ENCODE measurements around the gene RMND5B. TPM values are rescaled to one million over a fixed set of nuclear protein-coding genes. Genes with fewer than 3 reads are reported as not detected.
A peak's percentile ranks its signal among the peaks of the same experiment; 100 is the strongest.
"Not testable (repeated sequence)": the region's sequence is repeated elsewhere in the genome, so short reads cannot be mapped to it uniquely, and the experiment has no call there.

The RMND5B gene
- total and polyA plus RNA-seq, 3 donors from 2014 or later: 73.0 to 181 (median 102) TPM

- no peaks in the 10 kb centered on the region for H3K9me3 ChIP-seq
- intact Hi-C loops (cut with DNase I; ENCODE audit: low total_unique reads): no loop called here
- WGBS, 2 donors: 82% methylated on average over 9 of the region's 9 CpGs
- peak overlapping the region; percentile 76 to 92 for H3K4me3 ChIP-seq
- TF ChIP-seq CTCF (IDR thresholded peaks at IDR 0.05) (no peak), POLR2A (IDR thresholded peaks at IDR 0.05) (no peak)
- peaks cover 7% of the 10 kb centered on the region for H3K4me1 ChIP-seq
- H3K27me3 ChIP-seq: no peaks in the 10 kb centered on the region
- no peaks in the 10 kb centered on the region for H3K36me3 ChIP-seq (ENCODE audit: low read depth, missing control alignments)
- H3K27ac ChIP-seq: no peak overlapping the region
- no peak for DNase-seq
These were observed 1.5 kb upstream of the RMND5B start for GRCh38 chr5:178129296-178129695.

GRCh38 chr5:178130234-178130575 lies 609 bp upstream of the RMND5B start:
- H3K36me3 ChIP-seq (ENCODE audit: low read depth, missing control alignments); H3K9me3 ChIP-seq; H3K27me3 ChIP-seq; H3K4me1 ChIP-seq; DNase-seq; intact Hi-C loops (cut with DNase I; ENCODE audit: low total_unique reads): not testable (repeated sequence)
- peak overlapping the region; percentile 88 to 90 for H3K27ac ChIP-seq
- whole genome bisulfite sequencing, 2 donors: 6 to 13% methylated on average over 11 of the region's 11 CpGs
- H3K4me3 ChIP-seq: peak overlapping the region; percentile 76 to 92

GRCh38 chr5:178131446-178131996 lies 707 bp downstream of the RMND5B start:
- Histone ChIP-seq H3K4me3 (peak overlapping the region; percentile 76 to 92), H3K4me1 (peaks cover 7% of the 10 kb centered on the region), H3K36me3 (ENCODE audit: low read depth, missing control alignments) (no peaks in the 10 kb centered on the region), H3K27ac (peak overlapping the region in 1 of 2 donors; percentile 90), H3K27me3 (no peaks in the 10 kb centered on the region), H3K9me3 (no peaks in the 10 kb centered on the region)
- no peak for TF ChIP-seq POLR2A (IDR thresholded peaks at IDR 0.05)
- no peak for TF ChIP-seq CTCF (IDR thresholded peaks at IDR 0.05)
- no peak for DNase-seq
- intact Hi-C loops (cut with DNase I; ENCODE audit: low total_unique reads): no loop called here
- WGBS, 2 donors: 16 to 18% methylated on average over 10 of the region's 10 CpGs

- Histone ChIP-seq H3K9me3 (no peaks in the 10 kb centered on the region), H3K4me3 (no peak overlapping the region), H3K27me3 (no peaks in the 10 kb centered on the region), H3K4me1 (peaks cover 2% of the 10 kb centered on the region), H3K36me3 (ENCODE audit: low read depth, missing control alignments) (no peaks in the 10 kb centered on the region), H3K27ac (no peak overlapping the region)
- intact Hi-C loops (cut with DNase I; ENCODE audit: low total_unique reads): no loop called here
- DNase-seq: no peak
- 85 to 89% methylated on average over 10 of the region's 10 CpGs for WGBS, 2 donors
- TF ChIP-seq POLR2A (IDR thresholded peaks at IDR 0.05) (no peak), CTCF (IDR thresholded peaks at IDR 0.05) (no peak)
These were observed 6.2 kb downstream of the RMND5B start for GRCh38 chr5:178136990-178137389.

GRCh38 chr5:178137991-178138390 lies 7.2 kb downstream of the RMND5B start:
- no peak overlapping the region for H3K27ac ChIP-seq
- intact Hi-C loops (cut with DNase I; ENCODE audit: low total_unique reads): no loop called here
- DNase-seq: no peak
- 88 to 95% methylated on average over 8 to 12 of the region's 12 CpGs for WGBS, 2 donors
- no peaks in the 10 kb centered on the region for H3K4me1 ChIP-seq
- TF ChIP-seq CTCF (IDR thresholded peaks at IDR 0.05) (no peak), POLR2A (IDR thresholded peaks at IDR 0.05) (no peak)
- no peaks in the 10 kb centered on the region for H3K9me3 ChIP-seq
- H3K4me3 ChIP-seq: no peak overlapping the region
- no peaks in the 10 kb centered on the region for H3K36me3 ChIP-seq (ENCODE audit: low read depth, missing control alignments)
- no peaks in the 10 kb centered on the region for H3K27me3 ChIP-seq
